ENCODE results near the gene BORA. TPM values are rescaled to one million over a fixed set of nuclear protein-coding genes. Genes with fewer than 3 reads are reported as not detected.

BORA gene
- total and polyA plus RNA-seq, 2 donors = 1.6 to 9.0 TPM

GRCh38 chr13:72726726-72727416, 852 bp upstream of the BORA start:
- no peak for DNase-seq (ENCODE audit: extremely low spot score)
- peak overlapping the region; percentile 84 for H3K4me3 ChIP-seq (ENCODE audit: low read depth, low read length)
- no peak overlapping the region for H3K27ac ChIP-seq (ENCODE audit: low read depth)
- H3K4me1 ChIP-seq (ENCODE audit: insufficient read depth) = peaks cover 1% of the 10 kb centered on the region
- peaks cover 3% of the 10 kb centered on the region for H3K36me3 ChIP-seq (ENCODE audit: insufficient read depth)
- 1% methylated on average over 49 of the region's 49 CpGs for WGBS

- no peak overlapping the region for H3K27ac ChIP-seq (ENCODE audit: low read depth)
- H3K36me3 ChIP-seq (ENCODE audit: insufficient read depth) = peaks cover 3% of the 10 kb centered on the region
- WGBS = 6% methylated on average over 3 of the region's 3 CpGs
- peaks cover 1% of the 10 kb centered on the region for H3K4me1 ChIP-seq (ENCODE audit: insufficient read depth)
- DNase-seq (ENCODE audit: extremely low spot score) = no peak
- H3K4me3 ChIP-seq (ENCODE audit: low read depth, low read length) = peak overlapping the region; percentile 84
Measured at GRCh38 chr13:72728290-72728605, 525 bp downstream of the BORA start.

- Histone ChIP-seq H3K4me1 (ENCODE audit: insufficient read depth) (no peaks in the 10 kb centered on the region), H3K4me3 (ENCODE audit: low read depth, low read length) (no peak overlapping the region), H3K27ac (ENCODE audit: low read depth) (no peak overlapping the region), H3K36me3 (ENCODE audit: insufficient read depth) (no peaks in the 10 kb centered on the region)
- DNase-seq (ENCODE audit: extremely low spot score) = no peak
- WGBS = 86% methylated on average over 3 of the region's 3 CpGs
Measured at GRCh38 chr13:72737033-72737432, 9.3 kb downstream of the BORA start.

- H3K4me3 ChIP-seq (ENCODE audit: low read depth, low read length) = no peak overlapping the region
- no peak for DNase-seq (ENCODE audit: extremely low spot score)
- 40% methylated on average over 1 of the region's 1 CpG for WGBS
- H3K4me1 ChIP-seq (ENCODE audit: insufficient read depth) = no peaks in the 10 kb centered on the region
- no peaks in the 10 kb centered on the region for H3K36me3 ChIP-seq (ENCODE audit: insufficient read depth)
- H3K27ac ChIP-seq (ENCODE audit: low read depth) = no peak overlapping the region
Measured at GRCh38 chr13:72740015-72740414, 12.3 kb downstream of the BORA start.

GRCh38 chr13:72745260-72745659, 17.5 kb downstream of the BORA start:
- no peak for DNase-seq (ENCODE audit: extremely low spot score)
- no peak overlapping the region for H3K4me3 ChIP-seq (ENCODE audit: low read depth, low read length)
- no peaks in the 10 kb centered on the region for H3K4me1 ChIP-seq (ENCODE audit: insufficient read depth)
- WGBS = 82% methylated on average over 1 of the region's 1 CpG
- no peak overlapping the region for H3K27ac ChIP-seq (ENCODE audit: low read depth)
- H3K36me3 ChIP-seq (ENCODE audit: insufficient read depth) = no peaks in the 10 kb centered on the region

GRCh38 chr13:72751220-72751619, 23.5 kb downstream of the BORA start:
- peaks cover 4% of the 10 kb centered on the region for H3K36me3 ChIP-seq (ENCODE audit: insufficient read depth)
- no peak overlapping the region for H3K4me3 ChIP-seq (ENCODE audit: low read depth, low read length)
- H3K4me1 ChIP-seq (ENCODE audit: insufficient read depth) = no peaks in the 10 kb centered on the region
- H3K27ac ChIP-seq (ENCODE audit: low read depth) = no peak overlapping the region
- no peak for DNase-seq (ENCODE audit: extremely low spot score)

- Histone ChIP-seq H3K4me3 (ENCODE audit: low read depth, low read length) (no peak overlapping the region), H3K27ac (ENCODE audit: low read depth) (no peak overlapping the region), H3K36me3 (ENCODE audit: insufficient read depth) (peaks cover 5% of the 10 kb centered on the region), H3K4me1 (ENCODE audit: insufficient read depth) (no peaks in the 10 kb centered on the region)
- no peak for DNase-seq (ENCODE audit: extremely low spot score)
- 83% methylated on average over 6 of the region's 6 CpGs for WGBS
Measured at GRCh38 chr13:72754111-72754510, 26.4 kb downstream of the BORA start.

- Histone ChIP-seq H3K4me3 (ENCODE audit: low read depth, low read length) (no peak overlapping the region), H3K36me3 (ENCODE audit: insufficient read depth) (peaks cover 9% of the 10 kb centered on the region), H3K27ac (ENCODE audit: low read depth) (no peak overlapping the region), H3K4me1 (ENCODE audit: insufficient read depth) (no peaks in the 10 kb centered on the region)
- 71% methylated on average over 4 of the region's 4 CpGs for WGBS
- no peak for DNase-seq (ENCODE audit: extremely low spot score)
Measured at GRCh38 chr13:72757792-72758535, 30.2 kb downstream of the BORA start.

- 93% methylated on average over 3 of the region's 3 CpGs for WGBS
- Histone ChIP-seq H3K36me3 (ENCODE audit: insufficient read depth) (peaks cover 9% of the 10 kb centered on the region), H3K4me1 (ENCODE audit: insufficient read depth) (no peaks in the 10 kb centered on the region), H3K27ac (ENCODE audit: low read depth) (no peak overlapping the region), H3K4me3 (ENCODE audit: low read depth, low read length) (no peak overlapping the region)
- no peak for DNase-seq (ENCODE audit: extremely low spot score)
Measured at GRCh38 chr13:72760189-72760588, 32.5 kb downstream of the BORA start.

GRCh38 chr13:72763411-72763810, 35.7 kb downstream of the BORA start:
- 61% methylated on average over 2 of the region's 2 CpGs for WGBS
- Histone ChIP-seq H3K36me3 (ENCODE audit: insufficient read depth) (peaks cover 12% of the 10 kb centered on the region), H3K27ac (ENCODE audit: low read depth) (no peak overlapping the region), H3K4me1 (ENCODE audit: insufficient read depth) (no peaks in the 10 kb centered on the region), H3K4me3 (ENCODE audit: low read depth, low read length) (no peak overlapping the region)
- no peak for DNase-seq (ENCODE audit: extremely low spot score)

- Histone ChIP-seq H3K4me1 (ENCODE audit: insufficient read depth) (no peaks in the 10 kb centered on the region), H3K27ac (ENCODE audit: low read depth) (no peak overlapping the region), H3K4me3 (ENCODE audit: low read depth, low read length) (no peak overlapping the region), H3K36me3 (ENCODE audit: insufficient read depth) (peaks cover 7% of the 10 kb centered on the region)
- no peak for DNase-seq (ENCODE audit: extremely low spot score)
- 81% methylated on average over 2 of the region's 2 CpGs for WGBS
Measured at GRCh38 chr13:72774019-72774418, 46.3 kb downstream of the BORA start.

- Histone ChIP-seq H3K4me1 (ENCODE audit: insufficient read depth) (no peaks in the 10 kb centered on the region), H3K4me3 (ENCODE audit: low read depth, low read length) (peak within 1 kb of the TSS; percentile 87), H3K36me3 (ENCODE audit: insufficient read depth) (no peaks in the 10 kb centered on the region), H3K27ac (ENCODE audit: low read depth) (peak within 1 kb of the TSS; percentile 40)
- DNase-seq (ENCODE audit: extremely low spot score) = peak; percentile 97
- under 1% methylated on average over 81 of the region's 81 CpGs for WGBS
Measured at GRCh38 chr13:72781451-72782439, 54.0 kb downstream of the BORA start, which contains the start of the genes DIS3 and PIBF1. Gene DIS3, minus strand, starts transcription at chr13:72781900. Its CDS starts 68 bp downstream, at chr13:72781832. Gene PIBF1, plus strand, starts transcription at chr13:72782133. Its CDS starts 1,337 bp downstream, at chr13:72783470.

- no peaks in the 10 kb centered on the region for H3K4me1 ChIP-seq (ENCODE audit: insufficient read depth)
- 4% methylated on average over 7 of the region's 7 CpGs for WGBS
Measured at GRCh38 chr13:72782717-72783116, 55.0 kb downstream of the BORA start.

More at GRCh38 chr13:72782717-72783116, 55.0 kb downstream of the BORA start:
- no peaks in the 10 kb centered on the region for H3K36me3 ChIP-seq (ENCODE audit: insufficient read depth)
- H3K27ac ChIP-seq (ENCODE audit: low read depth) = no peak overlapping the region
- H3K4me3 ChIP-seq (ENCODE audit: low read depth, low read length) = peak overlapping the region; percentile 87
- DNase-seq (ENCODE audit: extremely low spot score) = no peak
